Activated naive CD8-positive, alpha-beta T cell treated with anti-CD3 and anti-CD28 coated beads, Interleukin-2, amount 50 U/mL, for 16 hours (primary cell): Measurements from ENCODE around the gene ATP2C2.

ENCODE experiments used
- DNase-seq: peaks from one replicate; pipeline ENCODE4 v3.0.0-alpha.2; 2020; ENCODE audit warnings: low read depth, low spot score

ATP2C2 gene

DNA sequence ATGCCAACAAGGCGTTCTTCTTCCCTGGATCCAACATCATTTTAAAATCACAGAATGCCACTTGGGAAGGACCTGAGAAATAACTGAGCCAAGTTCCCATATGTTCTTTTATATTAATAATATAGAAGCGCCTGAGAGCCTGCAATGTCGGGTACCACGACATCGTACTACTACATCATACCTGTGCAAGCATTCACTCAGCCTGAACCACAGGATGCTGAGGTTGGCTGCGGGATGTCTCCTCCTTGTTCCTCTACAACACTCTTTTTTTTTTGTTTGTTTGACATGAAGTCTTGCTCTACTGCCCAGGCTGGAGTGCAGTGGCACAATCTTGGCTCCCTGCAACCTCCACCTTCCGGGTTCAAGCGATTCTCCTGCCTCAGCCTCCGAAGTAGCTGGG, 2.1 kb upstream of the ATP2C2 start:
- DNase-seq, result no peak

DNA sequence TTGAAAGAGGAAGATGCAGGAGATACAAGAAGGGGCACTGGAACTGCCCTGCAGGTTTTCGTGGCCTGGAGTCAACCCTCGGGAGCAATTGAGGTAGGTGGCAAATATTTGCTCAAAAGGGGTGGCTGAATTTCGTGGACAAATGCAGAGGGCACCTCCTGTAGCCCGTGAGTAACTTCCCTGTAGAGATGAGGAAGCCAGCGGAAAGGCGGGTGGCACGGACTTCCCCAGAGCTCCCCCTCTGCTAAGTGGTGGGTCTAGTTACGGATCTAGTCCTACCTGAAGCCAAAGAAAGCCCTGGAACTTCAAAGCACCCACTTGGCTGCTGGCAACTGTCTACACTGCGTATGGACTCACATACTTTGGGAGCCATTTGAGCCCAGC, 1.0 kb upstream of the ATP2C2 start:
- no peak for DNase-seq

DNA sequence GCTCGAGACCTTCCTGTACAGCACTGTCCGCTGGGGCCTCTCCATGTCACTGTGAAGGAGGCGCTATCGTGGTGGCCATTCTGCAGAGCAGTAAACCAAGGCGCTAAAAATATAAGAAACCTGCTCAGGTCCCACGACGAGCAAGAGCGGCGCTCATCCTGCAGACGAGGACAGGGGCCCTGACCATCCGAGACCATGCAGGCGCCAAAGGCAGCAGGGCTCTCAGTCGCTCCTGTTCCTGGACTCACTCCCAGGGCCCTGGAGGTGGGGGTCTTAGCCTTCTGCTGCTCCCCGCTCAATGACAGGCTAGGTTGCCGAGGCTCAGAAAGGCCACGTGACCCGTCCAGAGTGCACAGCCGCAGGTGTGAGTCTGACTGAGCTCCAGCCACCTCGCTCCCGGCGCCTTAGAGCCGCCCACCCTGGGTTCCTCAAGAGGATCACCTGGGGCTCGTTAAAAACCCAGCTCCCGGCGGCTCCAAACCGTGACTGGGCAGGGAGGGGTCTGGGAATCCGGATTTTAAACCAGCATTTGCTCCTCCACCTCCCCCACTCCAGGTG, 509 bp upstream of the ATP2C2 start:
- no peak for DNase-seq

DNA sequence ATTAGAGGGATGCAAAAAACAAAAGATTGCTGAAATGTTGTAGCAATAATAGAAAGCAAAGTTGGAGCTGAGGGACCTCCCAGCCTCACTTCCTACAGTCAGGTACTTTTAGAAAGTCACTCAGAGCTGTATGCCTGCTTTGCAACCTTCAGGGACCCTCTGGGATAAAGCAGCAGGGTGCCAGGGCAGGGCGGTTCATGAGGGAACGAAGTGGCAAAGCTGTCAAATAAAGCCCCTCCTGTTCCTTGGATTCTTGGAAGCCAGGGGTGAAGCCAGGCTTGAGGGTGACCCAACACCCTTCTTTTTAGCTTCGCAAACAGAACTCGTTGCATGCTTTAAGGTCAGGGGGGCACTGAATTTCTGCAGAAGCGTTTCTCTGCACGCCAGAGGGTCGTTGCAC, 767 bp downstream of the ATP2C2 start:
- no peak for DNase-seq

DNA sequence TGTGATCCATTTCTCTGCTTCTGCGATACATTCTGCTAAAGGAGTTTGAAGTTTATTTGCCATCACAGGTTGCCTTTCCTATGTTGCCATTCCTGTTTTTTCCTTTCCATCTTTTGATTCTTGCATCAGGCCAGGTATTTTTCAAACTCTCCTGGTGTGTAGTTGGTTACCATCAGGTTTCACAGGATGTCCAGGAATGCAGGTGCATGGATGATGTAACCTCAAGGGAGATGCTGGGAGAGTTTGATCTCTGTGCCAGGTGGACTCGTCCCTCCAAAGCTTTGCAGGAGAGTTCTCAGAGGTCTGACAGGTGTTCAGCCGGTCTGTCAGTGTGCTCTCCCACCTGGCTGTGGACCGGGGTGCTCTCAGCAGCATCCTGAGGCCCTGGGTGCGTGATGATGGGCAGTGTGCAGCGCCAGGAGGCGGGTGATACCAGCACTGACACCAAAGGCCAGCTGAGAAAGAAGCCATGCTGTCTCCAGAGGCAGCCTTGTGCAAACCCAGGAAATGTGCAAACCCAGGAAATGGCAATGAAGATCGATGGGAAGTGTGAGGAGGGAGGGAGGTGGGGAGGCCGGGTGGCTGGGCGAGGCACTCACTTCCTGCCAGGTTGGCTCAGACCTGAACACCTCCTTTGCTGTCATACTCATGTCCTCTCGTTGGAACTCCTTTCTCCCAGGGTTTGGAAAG, 1.7 kb downstream of the ATP2C2 start:
- DNase-seq, result no peak

DNA sequence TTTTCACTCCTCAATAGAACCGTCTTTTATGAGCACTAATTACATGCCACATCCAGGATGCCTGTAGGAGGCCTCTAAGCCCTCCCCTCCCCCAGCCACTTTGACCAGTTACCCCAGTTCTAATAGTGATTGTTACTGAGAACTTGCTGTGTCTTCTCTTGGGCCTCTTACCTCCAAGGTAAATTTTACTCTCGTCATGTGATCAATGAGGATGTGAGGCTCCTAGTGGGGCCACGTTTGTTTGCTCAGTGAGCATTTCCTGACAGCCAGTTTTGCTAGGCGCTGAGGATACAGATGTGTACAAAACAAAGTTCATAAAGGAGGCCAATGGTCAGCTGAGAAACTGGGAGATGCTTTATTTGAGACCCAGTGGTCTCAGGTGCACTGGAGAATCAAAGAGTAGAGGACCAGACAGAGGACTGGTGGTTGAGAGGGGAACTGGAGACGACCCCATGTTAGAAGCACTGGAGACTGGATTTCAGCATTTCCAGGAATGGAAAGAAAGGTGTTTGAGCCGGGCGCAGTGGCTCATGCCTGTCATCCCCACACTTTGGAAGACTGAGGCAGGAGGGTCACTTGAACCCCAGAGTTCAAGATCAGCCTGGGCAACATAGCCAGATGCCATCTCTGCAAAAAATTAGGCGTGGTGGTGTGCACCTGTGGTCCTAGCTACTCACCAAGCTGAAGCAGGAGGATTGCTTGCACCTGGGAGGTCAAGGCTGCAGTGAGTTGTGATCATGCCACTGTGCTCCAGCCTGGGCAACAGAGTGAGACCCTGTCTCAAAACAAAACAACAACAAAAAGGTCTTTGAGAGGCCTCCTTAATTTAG, 2.6 kb downstream of the ATP2C2 start:
- no peak for DNase-seq

DNA sequence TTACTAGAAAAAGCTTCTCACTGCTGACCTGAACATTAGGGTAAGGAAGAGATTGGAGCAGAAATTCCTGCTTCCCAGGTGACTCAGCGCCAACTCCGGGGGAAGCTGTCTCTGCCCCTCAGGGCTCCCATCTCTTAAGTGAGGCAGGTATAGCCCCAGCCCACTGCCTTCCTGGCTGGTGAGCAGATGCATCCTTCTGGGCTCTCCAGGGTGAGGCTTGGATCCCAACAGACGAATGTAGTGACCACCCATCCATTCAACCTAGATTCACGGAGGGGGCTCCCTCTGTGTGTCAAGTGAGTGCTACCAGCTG, 3.2 kb downstream of the ATP2C2 start:
- DNase-seq, result no peak

DNA sequence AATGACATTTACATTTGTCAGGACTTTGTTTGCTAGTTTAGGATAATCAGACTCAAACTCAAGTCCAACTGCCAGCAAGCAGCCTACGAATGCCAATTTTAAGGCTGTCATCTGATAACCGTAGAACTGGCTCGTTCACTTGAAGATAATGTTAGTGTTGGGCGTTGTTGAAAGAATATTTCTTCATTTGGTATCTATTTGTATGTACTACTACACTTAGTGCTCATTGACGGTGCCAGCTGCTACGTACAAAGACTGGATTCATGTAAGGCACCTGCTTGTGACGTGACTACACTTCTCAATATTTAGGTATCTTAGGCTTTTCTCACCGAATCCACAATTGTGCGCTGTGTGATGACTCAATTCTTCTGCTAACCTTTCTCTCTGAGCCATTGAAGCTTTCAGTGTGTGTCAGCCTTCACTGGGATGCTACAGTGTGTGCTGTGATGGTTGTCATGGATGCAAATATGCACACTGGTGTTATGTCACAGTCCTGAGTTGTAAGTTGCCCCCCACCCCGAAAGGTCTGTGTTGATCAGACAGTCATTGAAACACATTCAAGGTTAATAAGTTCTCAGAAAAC, 5.7 kb downstream of the ATP2C2 start:
- DNase-seq, result no peak

DNA sequence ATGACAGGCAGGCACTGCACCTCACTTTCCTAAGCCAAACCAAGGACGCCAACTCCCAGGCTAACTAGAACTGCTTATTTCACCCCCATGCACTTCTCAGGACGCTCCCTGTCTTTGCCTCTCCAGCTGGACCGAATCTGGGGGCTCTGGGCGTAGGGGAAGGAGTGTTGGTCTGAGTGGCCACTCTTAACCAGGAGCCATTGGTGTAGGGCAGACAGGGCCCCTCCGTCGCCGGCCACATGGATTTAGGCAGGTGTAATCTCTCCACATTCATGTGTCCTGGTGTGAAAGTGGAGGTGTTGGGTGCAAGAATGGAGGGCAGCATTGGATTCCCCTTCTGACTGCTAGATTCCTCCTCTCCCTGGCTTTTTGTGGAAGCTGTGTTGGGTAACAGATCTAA, 9.8 kb downstream of the ATP2C2 start:
- DNase-seq, result no peak

DNA sequence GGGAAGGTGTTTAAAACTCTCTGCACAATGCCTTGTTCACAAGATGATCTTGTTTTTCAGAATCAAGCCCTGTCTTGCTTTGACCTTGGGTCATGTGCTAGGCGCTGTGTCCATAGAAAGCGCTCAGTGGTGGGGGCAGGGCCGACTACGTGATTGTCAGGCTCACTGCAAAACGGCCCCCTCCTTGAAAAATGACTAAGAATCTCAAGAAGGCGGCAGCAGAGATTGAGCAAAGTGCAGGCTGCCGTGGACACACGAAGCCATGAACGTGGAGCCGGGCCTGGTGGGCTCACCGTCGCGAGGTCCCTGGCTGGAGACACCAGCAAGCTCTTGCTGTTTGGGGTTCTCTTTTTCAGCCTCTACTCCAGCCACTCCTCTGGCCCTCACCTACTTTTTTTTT, 10.2 kb downstream of the ATP2C2 start:
- DNase-seq, result no peak

DNA sequence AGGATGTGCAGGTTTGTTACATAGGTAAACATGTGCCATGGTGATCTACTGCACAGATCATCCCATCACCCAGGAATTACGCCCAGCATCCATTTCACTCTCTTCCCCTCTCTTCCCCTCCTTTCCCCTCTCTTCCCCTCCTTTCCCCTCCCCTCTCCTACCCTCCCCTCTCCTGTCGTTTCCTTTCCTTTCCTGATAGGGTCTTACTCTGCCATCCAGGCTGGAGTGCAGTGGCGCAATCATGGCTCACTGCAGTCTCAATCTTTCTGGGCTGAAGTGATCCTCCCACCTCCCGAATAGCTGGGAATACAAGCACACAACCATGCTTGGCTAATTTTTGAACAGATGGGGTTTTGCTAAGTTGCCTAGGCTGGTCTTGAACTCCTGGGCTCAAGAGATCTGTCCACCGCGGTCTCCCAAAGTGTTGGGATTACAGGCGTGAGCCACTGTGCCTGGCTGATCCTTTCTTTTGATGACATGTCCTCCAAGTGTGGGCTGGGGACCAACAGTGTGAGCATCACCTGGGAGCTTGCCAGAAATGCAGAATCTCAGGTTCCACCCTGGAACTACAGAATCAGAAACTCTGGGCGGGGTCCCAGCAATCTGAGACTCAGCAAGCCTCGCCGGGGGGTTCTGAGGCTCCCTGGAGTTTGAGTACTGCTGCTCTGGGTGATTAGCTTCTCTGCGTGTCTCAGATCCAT, 10.8 kb downstream of the ATP2C2 start:
- no peak for DNase-seq

DNA sequence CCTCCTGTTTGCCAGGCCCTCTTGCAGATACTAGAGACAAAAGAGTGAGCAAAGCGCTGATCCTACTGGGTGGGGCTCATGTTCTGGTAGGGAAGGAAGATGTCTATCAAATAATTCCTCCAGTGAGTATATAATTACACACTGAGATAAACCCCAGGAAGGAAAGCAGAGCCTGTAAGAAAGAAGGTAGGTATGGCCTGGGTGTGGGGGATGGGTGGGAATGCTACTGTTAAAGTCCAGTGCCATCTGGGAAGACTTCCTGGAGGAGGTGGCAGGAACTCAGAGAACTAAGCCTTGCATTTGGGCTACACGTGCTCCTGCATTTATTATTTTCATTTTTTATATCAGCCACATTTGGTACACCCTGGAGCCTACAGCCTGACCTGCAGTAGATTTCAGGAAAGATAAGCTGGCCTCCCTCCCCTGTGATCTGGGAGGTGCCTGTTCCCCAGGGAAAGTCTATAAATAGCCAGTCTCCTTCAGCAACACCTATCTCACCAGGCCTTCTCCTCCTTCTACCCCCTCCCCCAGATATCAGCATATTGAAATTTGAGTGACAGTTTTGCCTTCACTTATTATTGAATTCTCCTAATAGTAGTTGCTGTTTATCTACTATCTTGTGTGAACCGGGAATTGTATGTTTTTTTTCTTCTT, 11.5 kb downstream of the ATP2C2 start:
- DNase-seq, result no peak

DNA sequence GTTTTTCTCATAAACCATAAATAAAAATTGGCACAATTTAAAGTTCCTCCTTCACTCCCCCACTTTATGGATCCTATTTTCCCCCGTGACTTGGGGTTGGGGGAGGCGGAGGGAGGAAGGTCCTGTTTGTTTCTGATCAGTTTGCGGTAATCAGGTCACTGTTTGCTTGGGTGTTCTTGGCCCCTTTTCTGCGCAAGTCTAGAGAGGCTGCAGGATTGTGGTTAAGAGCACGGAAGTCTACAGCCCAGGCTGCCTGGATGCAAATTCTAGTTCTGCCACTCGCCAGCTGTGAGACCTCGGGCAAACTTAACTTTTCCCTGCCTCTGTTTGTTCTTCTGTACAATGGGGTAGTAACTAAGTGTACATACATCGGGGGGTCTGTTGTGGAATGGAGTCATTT, 12.1 kb downstream of the ATP2C2 start:
- DNase-seq, result no peak

DNA sequence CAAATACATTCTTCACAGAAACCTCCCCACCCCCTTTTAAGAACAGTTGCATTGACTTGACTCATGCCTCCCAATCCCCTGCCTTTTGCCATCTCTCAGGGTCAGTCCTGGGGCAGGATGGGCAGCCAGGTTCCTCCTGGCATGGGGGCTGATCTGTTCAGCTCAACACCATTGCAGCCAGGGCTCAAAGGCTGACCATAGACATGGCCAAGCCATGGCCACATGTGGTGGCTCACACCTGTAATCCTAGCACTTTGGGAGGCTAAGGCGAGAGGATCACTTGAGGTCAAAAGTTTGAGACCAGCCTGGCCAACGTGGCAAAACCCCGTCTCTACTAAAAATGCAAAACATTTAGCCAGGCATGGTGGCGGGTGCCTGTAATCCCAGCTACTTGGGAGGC, 14.1 kb downstream of the ATP2C2 start:
- DNase-seq, result no peak

DNA sequence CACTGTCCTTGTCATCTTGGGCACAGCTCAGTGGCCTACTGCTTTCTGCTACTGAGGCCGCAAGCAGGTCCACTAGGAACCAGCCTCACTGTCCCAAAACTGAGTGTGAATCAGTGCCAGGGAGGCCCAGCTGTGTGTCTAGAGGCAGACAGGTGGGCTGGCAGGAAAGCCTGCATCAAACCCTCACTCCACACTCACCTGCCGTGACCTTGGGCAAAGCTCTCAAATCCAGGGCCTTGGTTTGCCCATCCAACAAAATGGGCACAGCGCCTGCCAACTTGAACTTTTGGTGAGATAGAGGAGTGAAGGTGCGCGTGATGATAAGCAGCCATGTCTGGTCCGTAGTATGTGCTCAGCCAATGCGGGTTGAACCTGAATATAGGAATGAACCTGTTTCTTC, 14.8 kb downstream of the ATP2C2 start:
- DNase-seq, result no peak

DNA sequence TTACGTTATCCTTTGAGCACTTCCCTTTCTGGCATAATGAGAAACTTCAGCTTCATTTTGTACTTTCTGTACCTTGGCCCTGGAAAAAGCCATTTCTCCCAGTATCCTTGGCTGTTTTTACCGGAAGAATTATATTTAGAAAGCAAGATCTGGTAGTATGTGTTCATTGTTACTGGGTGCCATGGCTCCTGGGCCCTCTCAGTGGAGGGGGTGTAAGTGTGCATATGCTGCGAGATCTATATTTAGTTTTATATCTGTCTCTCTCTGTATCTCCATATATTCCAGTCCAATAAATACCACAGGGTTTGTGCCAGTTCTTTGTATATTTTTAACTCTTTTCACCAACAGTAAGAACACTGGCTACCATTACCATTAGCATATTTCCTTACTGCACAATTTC, 17.7 kb downstream of the ATP2C2 start:
- no peak for DNase-seq

DNA sequence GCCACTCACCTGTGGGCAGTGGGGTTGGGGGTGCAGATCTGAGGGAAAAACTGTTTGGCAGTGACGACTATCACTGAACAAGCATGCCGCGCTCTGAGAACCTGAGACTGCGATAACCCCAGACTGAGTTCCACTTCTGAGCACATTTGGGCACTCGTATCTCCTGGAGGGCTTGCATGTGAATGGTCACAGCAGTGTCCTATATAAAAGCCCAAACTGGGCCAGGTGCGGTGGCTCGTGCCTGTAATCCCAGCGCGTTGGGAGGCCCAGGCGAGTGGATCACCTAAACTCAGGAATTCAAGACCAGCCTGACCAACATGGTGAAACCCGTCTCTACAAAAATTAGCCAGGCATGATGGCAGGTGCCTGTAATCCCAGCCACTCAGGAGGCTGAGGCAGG, 18.7 kb downstream of the ATP2C2 start:
- DNase-seq, result no peak

DNA sequence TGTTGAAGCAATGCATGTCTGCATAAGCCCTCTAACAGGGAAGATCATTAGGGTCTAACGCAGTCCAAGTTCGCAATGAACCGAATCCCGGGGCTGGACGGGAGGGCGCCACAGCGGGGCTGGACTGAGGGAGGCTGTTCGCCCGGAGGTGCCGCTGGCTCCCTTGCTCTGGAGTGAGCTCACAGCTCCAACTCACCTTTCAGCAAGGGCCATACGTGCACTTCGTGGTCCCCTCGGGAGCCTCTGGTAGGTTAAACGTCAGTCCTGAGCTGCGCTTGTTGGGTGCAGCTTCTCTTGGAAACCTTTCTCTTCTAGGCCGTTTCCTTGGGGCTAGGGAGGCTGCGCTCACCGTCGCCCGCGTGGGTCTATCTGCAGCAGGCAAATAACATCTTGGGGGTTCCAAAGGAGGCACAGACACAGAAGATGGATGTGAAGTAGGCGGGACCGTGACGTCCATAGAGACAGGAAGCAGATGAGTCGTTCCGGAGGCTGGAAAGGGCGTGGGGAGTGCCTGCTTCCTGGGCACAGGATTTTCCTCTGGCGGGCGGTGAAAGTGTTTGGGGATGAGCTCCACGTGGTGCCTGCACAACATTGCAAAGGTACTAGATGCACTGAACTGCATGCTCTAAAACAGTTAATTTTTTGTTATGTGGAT, 21.9 kb downstream of the ATP2C2 start:
- DNase-seq, result no peak

DNA sequence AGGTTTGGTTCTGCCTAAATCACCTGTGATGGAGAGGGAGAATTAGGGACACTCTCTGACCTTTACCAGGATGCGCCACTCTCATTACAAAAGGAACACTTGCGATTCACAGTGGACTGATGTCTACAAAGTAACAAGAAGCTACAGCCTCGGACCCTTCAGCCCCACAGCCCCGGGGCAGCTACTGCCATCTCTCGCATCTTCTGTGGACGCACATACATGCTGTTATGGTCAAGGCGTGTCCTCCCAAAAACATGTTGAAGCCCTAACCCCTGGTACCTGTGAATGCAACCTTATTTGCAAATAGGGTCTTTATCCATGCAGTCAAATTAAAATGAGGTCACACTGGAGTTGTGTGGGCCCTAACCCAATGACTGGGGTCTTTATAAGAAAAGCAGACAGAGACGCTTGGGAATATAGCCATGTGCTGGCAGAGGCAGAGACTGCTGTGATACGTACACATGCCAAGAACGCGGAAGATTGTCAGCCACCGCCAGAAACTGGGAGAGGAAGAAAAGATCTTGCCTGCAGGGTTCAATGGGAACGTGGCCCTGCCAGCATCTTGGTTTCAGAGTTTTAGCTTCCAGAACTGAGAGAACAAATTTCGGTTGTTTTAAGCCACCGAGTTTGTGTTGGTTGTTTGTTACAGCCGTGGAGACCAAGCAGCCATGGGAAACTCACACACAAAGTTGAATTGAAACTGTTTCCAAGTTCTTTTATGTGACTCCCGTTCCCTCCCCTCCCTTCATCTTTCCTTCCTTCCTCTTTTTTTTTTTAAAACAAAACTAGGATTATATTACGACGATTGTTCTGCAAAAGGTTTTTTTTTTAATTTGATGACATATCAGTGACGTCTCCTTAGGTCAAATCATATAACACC, 23.1 kb downstream of the ATP2C2 start:
- no peak for DNase-seq

DNA sequence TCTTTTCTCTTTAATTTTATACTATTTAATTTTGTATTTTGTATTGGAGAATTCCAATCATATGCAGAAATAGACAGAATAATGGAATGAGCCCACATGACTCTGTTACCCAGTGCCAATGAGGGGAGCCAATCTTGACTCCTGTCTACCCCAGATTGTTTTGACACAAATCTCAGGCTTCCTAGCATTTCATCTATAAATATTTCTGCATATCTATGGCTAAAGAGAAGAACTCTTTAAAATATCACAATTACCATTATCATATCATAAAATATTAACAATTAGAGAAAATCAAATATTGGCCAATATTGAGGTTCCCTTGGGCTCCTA, 23.7 kb downstream of the ATP2C2 start:
- no peak for DNase-seq
